ENCODE data around the gene FHOD1.

- TF ChIP-seq CTCF (IDR thresholded peaks at IDR 0.05) = peak; percentile 81
- TF ChIP-seq EZH2 (IDR thresholded peaks at IDR 0.05; ENCODE audit: borderline replicate concordance, insufficient read depth, low read depth, low read length, poor library complexity, severe bottlenecking) = no peak
Measured at GRCh38 chr16:67279296-67280089, 32.2 kb upstream of the FHOD1 start, which contains the start of gene PLEKHG4.

Measured in B cell (primary cell).